ENCODE results near the gene VDAC2. TPM values are rescaled to one million over a fixed set of nuclear protein-coding genes. Genes with fewer than 3 reads are reported as not detected.

Gene VDAC2
- total and polyA plus RNA-seq, 2 donors (not counting 1 experiment from before 2014, with no cell fraction given): 49.2 to 83.6 TPM

GRCh38 chr10:75176736-75177135 is 33.9 kb upstream of the VDAC2 start:
- H3K27ac Mint-ChIP-seq: no peak overlapping the region
- Histone ChIP-seq H3K27me3 (replicated peaks in 1 of 4; ENCODE audit: control extremely low read depth in 1 of 4, control insufficient read depth in 3 of 4, insufficient read depth in 4 of 4, low read length in 3 of 4) (no peaks in the 10 kb centered on the region), H3K4me3 (ENCODE audit: control extremely low read depth in 1 of 5, extremely low read depth in 1 of 5, insufficient read depth in 1 of 5, low read depth in 2 of 5, low read length in 4 of 5) (no peak overlapping the region), H2AFZ (ENCODE audit: insufficient read depth, low read depth, low read length, poor library complexity, severe bottlenecking) (no peak overlapping the region), H3K9me3 (ENCODE audit: control extremely low read depth in 1 of 3, control insufficient read depth in 2 of 3, insufficient read depth in 1 of 3, low read length in 2 of 3) (no peaks in the 10 kb centered on the region), H4K20me1 (ENCODE audit: control insufficient read depth, insufficient read depth, low read length, poor library complexity, severe bottlenecking) (peaks cover 30% of the 10 kb centered on the region), H3K27ac (ENCODE audit: low read length in 2 of 2) (no peak overlapping the region), H3K4me1 (ENCODE audit: control insufficient read depth in 2 of 2, insufficient read depth in 2 of 2, low read length in 2 of 2) (no peaks in the 10 kb centered on the region), H3K36me3 (replicated peaks in 1 of 2; ENCODE audit: control extremely low read depth in 1 of 2, control insufficient read depth in 1 of 2, extremely low read depth in 1 of 2, insufficient read depth in 2 of 2, low read length in 1 of 2) (peaks cover 0 to 58% of the 10 kb centered on the region in 2 experiments), H3K79me2 (ENCODE audit: control insufficient read depth, insufficient read depth, low read length) (peaks cover 21% of the 10 kb centered on the region), H3K4me2 (replicated peaks; ENCODE audit: low read depth, low read length, poor library complexity, severe bottlenecking) (no peak overlapping the region), H3K9ac (ENCODE audit: low read length) (no peak overlapping the region)
- DNase-seq (no peak), ATAC-seq (ENCODE audit: low read depth) (no peak)
- H3K27me3 Mint-ChIP-seq: no peaks in the 10 kb centered on the region
- H3K4me3 Mint-ChIP-seq: no peak overlapping the region
- H3K4me1 Mint-ChIP-seq: no peaks in the 10 kb centered on the region
- no peak for TF ChIP-seq EZH2 (IDR thresholded peaks at IDR 0.05; ENCODE audit: borderline replicate concordance, insufficient read depth, low read depth, low read length, poor library complexity, severe bottlenecking)
- no peak for TF ChIP-seq CTCF (IDR thresholded peaks at IDR 0.05)
- intact Hi-C loops (cut with micrococcal nuclease): no loop called here
- ChIA-PET POLR2A (interaction anchor here (0.6 kb wide), 1 partner anchor 11 kb away, joined by 3 read pairs; no protein-coding TSS in a partner anchor), CTCF (interaction anchor here (0.6 kb wide), 1 partner anchor 23 kb away, joined by 3 read pairs; no protein-coding TSS in a partner anchor)
- no CpG with 5 or more reads among the region's 1 CpG for WGBS (ENCODE audit: insufficient coverage)
- H3K9me3 Mint-ChIP-seq (ENCODE audit: insufficient read depth): no peaks in the 10 kb centered on the region

- no peak overlapping the region for H3K4me3 ChIP-seq (ENCODE audit: control extremely low read depth in 1 of 5, extremely low read depth in 1 of 5, insufficient read depth in 1 of 5, low read depth in 2 of 5, low read length in 4 of 5)
- Mint-ChIP-seq H3K27me3 (no peaks in the 10 kb centered on the region), H3K9me3 (ENCODE audit: insufficient read depth) (no peaks in the 10 kb centered on the region), H3K27ac (no peak overlapping the region), H3K4me1 (no peaks in the 10 kb centered on the region), H3K4me3 (no peak overlapping the region)
- H3K27me3 ChIP-seq (replicated peaks in 1 of 4; ENCODE audit: control extremely low read depth in 1 of 4, control insufficient read depth in 3 of 4, insufficient read depth in 4 of 4, low read length in 3 of 4): no peaks in the 10 kb centered on the region
- H3K9me3 ChIP-seq (ENCODE audit: control extremely low read depth in 1 of 3, control insufficient read depth in 2 of 3, insufficient read depth in 1 of 3, low read length in 2 of 3): no peaks in the 10 kb centered on the region
- WGBS (ENCODE audit: insufficient coverage): no CpG with 5 or more reads among the region's 1 CpG
- TF ChIP-seq EZH2 (IDR thresholded peaks at IDR 0.05; ENCODE audit: borderline replicate concordance, insufficient read depth, low read depth, low read length, poor library complexity, severe bottlenecking) (no peak), CTCF (IDR thresholded peaks at IDR 0.05) (no peak)
- ATAC-seq (ENCODE audit: low read depth) (no peak), DNase-seq (no peak)
- H3K79me2 ChIP-seq (ENCODE audit: control insufficient read depth, insufficient read depth, low read length): peaks cover 5% of the 10 kb centered on the region
- no peak overlapping the region for H2AFZ ChIP-seq (ENCODE audit: insufficient read depth, low read depth, low read length, poor library complexity, severe bottlenecking)
- no peaks in the 10 kb centered on the region for H3K4me1 ChIP-seq (ENCODE audit: control insufficient read depth in 2 of 2, insufficient read depth in 2 of 2, low read length in 2 of 2)
- peaks cover 13% of the 10 kb centered on the region for H4K20me1 ChIP-seq (ENCODE audit: control insufficient read depth, insufficient read depth, low read length, poor library complexity, severe bottlenecking)
- H3K9ac ChIP-seq (ENCODE audit: low read length): no peak overlapping the region
- H3K27ac ChIP-seq (ENCODE audit: low read length in 2 of 2): no peak overlapping the region
- H3K4me2 ChIP-seq (replicated peaks; ENCODE audit: low read depth, low read length, poor library complexity, severe bottlenecking): no peak overlapping the region
- ChIA-PET CTCF (interaction anchor here (0.6 to 1.6 kb wide), 4 partner anchors 8 to 56 kb away, joined by 3 to 4 read pairs (median 3); partner anchors contain the start of gene COMTD1), POLR2A (no interaction called here)
- intact Hi-C loops (cut with micrococcal nuclease): no loop called here
- peaks cover 1 to 52% of the 10 kb centered on the region in 2 experiments for H3K36me3 ChIP-seq (replicated peaks in 1 of 2; ENCODE audit: control extremely low read depth in 1 of 2, control insufficient read depth in 1 of 2, extremely low read depth in 1 of 2, insufficient read depth in 2 of 2, low read length in 1 of 2)
Measured at GRCh38 chr10:75179657-75180177, 30.9 kb upstream of the VDAC2 start.

Data from B cell (primary cell).